ENCODE data around the gene OLFML3.
"Not testable (repeated sequence)": the region's sequence is repeated elsewhere in the genome, so short reads cannot be mapped to it uniquely, and the experiment has no call there.

OLFML3 gene

GRCh38 chr1:113990961-113991360 lies 11.7 kb downstream of the OLFML3 start:
- no peak for DNase-seq

- no peak for DNase-seq
Observed at GRCh38 chr1:113991467-113991997, 12.3 kb downstream of the OLFML3 start.

GRCh38 chr1:113993072-113993471 lies 13.8 kb downstream of the OLFML3 start:
- DNase-seq, result no peak

- DNase-seq, result no peak
Observed at GRCh38 chr1:113993766-113994165, 14.5 kb downstream of the OLFML3 start.

GRCh38 chr1:113995382-113995781 lies 16.1 kb downstream of the OLFML3 start:
- DNase-seq, result no peak

- no peak for DNase-seq
Observed at GRCh38 chr1:113998361-113998760, 19.1 kb downstream of the OLFML3 start.

GRCh38 chr1:113999233-113999632 lies 20.0 kb downstream of the OLFML3 start:
- no peak for DNase-seq

- DNase-seq, result no peak
Observed at GRCh38 chr1:113999799-114000198, 20.5 kb downstream of the OLFML3 start.

GRCh38 chr1:114000406-114000805 lies 21.1 kb downstream of the OLFML3 start:
- DNase-seq, result no peak

GRCh38 chr1:114002492-114003239 lies 23.4 kb downstream of the OLFML3 start:
- DNase-seq, result no peak

- DNase-seq, result no peak
Observed at GRCh38 chr1:114003431-114003830, 24.2 kb downstream of the OLFML3 start.

GRCh38 chr1:114006825-114007224 lies 27.6 kb downstream of the OLFML3 start:
- not testable (repeated sequence) for DNase-seq

- peak in 1 of 51 donors; percentile 2 for DNase-seq
Observed at GRCh38 chr1:114008480-114008941, 29.2 kb downstream of the OLFML3 start.

- no peak for DNase-seq
Observed at GRCh38 chr1:114008993-114009392, 29.7 kb downstream of the OLFML3 start.

- DNase-seq, result no peak
Observed at GRCh38 chr1:114009393-114009792, 30.1 kb downstream of the OLFML3 start.

GRCh38 chr1:114010433-114011184 lies 31.3 kb downstream of the OLFML3 start:
- no peak for DNase-seq

GRCh38 chr1:114011796-114012195 lies 32.5 kb downstream of the OLFML3 start:
- no peak for DNase-seq

- no peak for DNase-seq
Observed at GRCh38 chr1:114015075-114015474, 35.8 kb downstream of the OLFML3 start.

GRCh38 chr1:114019724-114020123 lies 40.5 kb downstream of the OLFML3 start:
- DNase-seq, result not testable (repeated sequence)

GRCh38 chr1:114021665-114022099 lies 42.4 kb downstream of the OLFML3 start:
- no peak for DNase-seq

GRCh38 chr1:114022877-114023276 lies 43.6 kb downstream of the OLFML3 start:
- no peak for DNase-seq

- no peak for DNase-seq
Observed at GRCh38 chr1:114023377-114023776, 44.1 kb downstream of the OLFML3 start.

GRCh38 chr1:114024049-114024448 lies 44.8 kb downstream of the OLFML3 start:
- no peak for DNase-seq

All from hypothalamus (tissue), 51 donors.